ENCODE data around the gene FKBP11. TPM values are rescaled to one million over a fixed set of nuclear protein-coding genes. Genes with fewer than 3 reads are reported as not detected.

The FKBP11 gene
- polyA plus RNA-seq, 1 experiment: 85.9 TPM

- Histone ChIP-seq H3K4me3 (ENCODE audit: low read depth, low read length) (no peak overlapping the region), H3K27me3 (ENCODE audit: control insufficient read depth, insufficient read depth, low read length) (no peaks in the 10 kb centered on the region), H3K9me3 (ENCODE audit: control insufficient read depth, insufficient read depth, low read length) (no peaks in the 10 kb centered on the region), H3K27ac (ENCODE audit: low read depth, low read length) (no peak overlapping the region)
- no peak for DNase-seq (ENCODE audit: low read depth, low spot score)
- POLR2A ChIA-PET: no interaction called here
- no peak for TF ChIP-seq CTCF (IDR thresholded peaks at IDR 0.05; ENCODE audit: low read depth, low read length)
- CTCF ChIA-PET: no interaction called here
These were observed 18.0 kb downstream of the FKBP11 start for GRCh38 chr12:48907245-48907644.

GRCh38 chr12:48903982-48904411 lies 21.3 kb downstream of the FKBP11 start:
- H3K27me3 ChIP-seq (ENCODE audit: control insufficient read depth, insufficient read depth, low read length): no peaks in the 10 kb centered on the region
- ChIA-PET CTCF (interaction anchor here (0.6 to 5.9 kb wide), 20 partner anchors 9 to 93 kb away, joined by 3 to 93 read pairs (median 5); partner anchors contain the start of genes ARF3, DDX23 and FKBP11), POLR2A (no interaction called here)
- peak overlapping the region; percentile 60 for H3K4me3 ChIP-seq (ENCODE audit: low read depth, low read length)
- DNase-seq (ENCODE audit: low read depth, low spot score): peak; percentile 62
- no peak overlapping the region for H3K27ac ChIP-seq (ENCODE audit: low read depth, low read length)
- H3K9me3 ChIP-seq (ENCODE audit: control insufficient read depth, insufficient read depth, low read length): no peaks in the 10 kb centered on the region
- peak; percentile 78 for TF ChIP-seq CTCF (IDR thresholded peaks at IDR 0.05; ENCODE audit: low read depth, low read length)

GRCh38 chr12:48903363-48903981 lies 21.8 kb downstream of the FKBP11 start:
- no peak for DNase-seq (ENCODE audit: low read depth, low spot score)
- Histone ChIP-seq H3K9me3 (ENCODE audit: control insufficient read depth, insufficient read depth, low read length) (no peaks in the 10 kb centered on the region), H3K4me3 (ENCODE audit: low read depth, low read length) (no peak overlapping the region), H3K27ac (ENCODE audit: low read depth, low read length) (peak overlapping the region; percentile 11), H3K27me3 (ENCODE audit: control insufficient read depth, insufficient read depth, low read length) (no peaks in the 10 kb centered on the region)
- TF ChIP-seq CTCF (IDR thresholded peaks at IDR 0.05; ENCODE audit: low read depth, low read length): no peak
- POLR2A ChIA-PET: no interaction called here
- CTCF ChIA-PET: interaction anchor here (0.6 to 5.9 kb wide), 13 partner anchors 8 to 179 kb away, joined by 3 to 93 read pairs (median 3); partner anchors contain the start of genes DDX23 and FKBP11

GRCh38 chr12:48901278-48901677 lies 24.0 kb downstream of the FKBP11 start:
- no peak for DNase-seq (ENCODE audit: low read depth, low spot score)
- TF ChIP-seq CTCF (IDR thresholded peaks at IDR 0.05; ENCODE audit: low read depth, low read length): no peak
- H3K27ac ChIP-seq (ENCODE audit: low read depth, low read length): no peak overlapping the region
- H3K9me3 ChIP-seq (ENCODE audit: control insufficient read depth, insufficient read depth, low read length): no peaks in the 10 kb centered on the region
- H3K4me3 ChIP-seq (ENCODE audit: low read depth, low read length): no peak overlapping the region
- ChIA-PET CTCF (interaction anchor here (2.0 to 5.9 kb wide), 2 partner anchors 11 to 35 kb away, joined by 9 to 93 read pairs; no protein-coding TSS in a partner anchor), POLR2A (no interaction called here)
- no peaks in the 10 kb centered on the region for H3K27me3 ChIP-seq (ENCODE audit: control insufficient read depth, insufficient read depth, low read length)

- no peak for DNase-seq (ENCODE audit: low read depth, low spot score)
- Histone ChIP-seq H3K27ac (ENCODE audit: low read depth, low read length) (no peak overlapping the region), H3K9me3 (ENCODE audit: control insufficient read depth, insufficient read depth, low read length) (no peaks in the 10 kb centered on the region), H3K27me3 (ENCODE audit: control insufficient read depth, insufficient read depth, low read length) (no peaks in the 10 kb centered on the region), H3K4me3 (ENCODE audit: low read depth, low read length) (no peak overlapping the region)
- no peak for TF ChIP-seq CTCF (IDR thresholded peaks at IDR 0.05; ENCODE audit: low read depth, low read length)
- POLR2A ChIA-PET: no interaction called here
- CTCF ChIA-PET: interaction anchor here (0.7 to 5.9 kb wide), 4 partner anchors 10 to 89 kb away, joined by 3 to 93 read pairs (median 8); no protein-coding TSS in a partner anchor
These were observed 25.6 kb downstream of the FKBP11 start for GRCh38 chr12:48899651-48900050.
